NCI-H1436 (cell line): ENCODE measurements around the gene SLC2A13.
"Not testable (repeated sequence)": the region's sequence is repeated elsewhere in the genome, so short reads cannot be mapped to it uniquely, and the experiment has no call there.

Source experiments
- DNase-seq: peaks from one replicate; lab custom pipeline; 2025; lab: John Stamatoyannopoulos, UW

The SLC2A13 gene

DNA sequence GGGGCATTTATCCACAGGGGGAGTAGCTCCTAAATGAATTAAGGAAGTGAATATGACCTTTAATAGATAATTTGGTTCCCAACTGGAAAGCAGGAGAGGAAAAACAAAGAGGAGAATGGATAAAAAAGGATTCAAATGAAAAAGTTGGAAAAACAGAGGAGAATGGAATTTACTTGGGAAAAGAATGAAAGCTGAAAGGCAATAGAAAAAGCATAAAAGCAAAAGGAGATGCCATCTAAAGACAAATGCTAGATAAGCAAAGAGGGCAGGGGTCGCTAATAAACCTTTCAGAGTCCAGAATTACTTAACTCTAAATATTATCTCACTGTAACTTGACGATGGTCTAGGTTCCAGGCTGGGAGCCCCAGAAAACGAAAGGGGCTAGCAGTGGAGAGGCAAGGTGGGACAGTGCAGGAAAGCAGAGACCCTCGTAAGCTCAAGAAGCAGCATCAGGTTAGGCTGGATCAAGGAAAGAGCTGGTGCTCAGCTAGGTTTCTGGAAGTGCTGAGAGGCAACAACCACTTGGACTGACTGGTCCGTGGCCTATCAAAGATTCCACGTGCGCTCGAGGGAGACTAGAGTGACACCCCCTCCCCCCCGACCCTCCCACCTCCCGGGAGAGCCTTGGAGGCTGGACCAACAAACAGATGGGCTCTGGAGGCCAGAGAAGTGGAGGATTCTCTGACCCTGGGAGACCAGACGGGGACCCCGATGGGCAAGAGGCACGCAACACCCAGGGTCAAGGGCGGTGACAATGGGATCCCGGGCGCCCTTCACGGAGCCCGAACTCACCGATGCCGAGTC lies 1.2 kb downstream of the SLC2A13 start:
- no peak for DNase-seq

GRCh38 chr12:40103043-40103442 lies 2.8 kb downstream of the SLC2A13 start:
- DNase-seq: no peak

DNA sequence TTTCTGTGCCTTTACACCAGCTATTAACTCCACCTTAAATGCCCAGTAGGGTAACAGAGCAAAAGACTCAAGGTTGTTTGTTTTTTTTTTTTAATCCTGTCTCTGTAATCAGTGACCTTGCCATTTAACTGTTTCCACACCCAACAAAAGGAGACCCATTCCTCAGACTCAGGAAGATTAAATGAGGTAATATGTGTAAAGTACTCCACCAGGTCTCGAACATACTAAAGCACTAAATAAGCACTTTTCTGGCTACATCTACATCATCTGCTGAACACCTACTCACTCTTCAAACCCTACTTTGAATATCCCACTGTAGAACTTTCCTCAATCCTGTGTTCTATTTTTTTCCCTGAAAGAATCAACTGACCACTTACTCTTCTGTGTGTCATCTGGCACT lies 4.1 kb downstream of the SLC2A13 start:
- no peak for DNase-seq

- DNase-seq: no peak
These were observed 6.4 kb downstream of the SLC2A13 start for GRCh38 chr12:40099423-40099853.

DNA sequence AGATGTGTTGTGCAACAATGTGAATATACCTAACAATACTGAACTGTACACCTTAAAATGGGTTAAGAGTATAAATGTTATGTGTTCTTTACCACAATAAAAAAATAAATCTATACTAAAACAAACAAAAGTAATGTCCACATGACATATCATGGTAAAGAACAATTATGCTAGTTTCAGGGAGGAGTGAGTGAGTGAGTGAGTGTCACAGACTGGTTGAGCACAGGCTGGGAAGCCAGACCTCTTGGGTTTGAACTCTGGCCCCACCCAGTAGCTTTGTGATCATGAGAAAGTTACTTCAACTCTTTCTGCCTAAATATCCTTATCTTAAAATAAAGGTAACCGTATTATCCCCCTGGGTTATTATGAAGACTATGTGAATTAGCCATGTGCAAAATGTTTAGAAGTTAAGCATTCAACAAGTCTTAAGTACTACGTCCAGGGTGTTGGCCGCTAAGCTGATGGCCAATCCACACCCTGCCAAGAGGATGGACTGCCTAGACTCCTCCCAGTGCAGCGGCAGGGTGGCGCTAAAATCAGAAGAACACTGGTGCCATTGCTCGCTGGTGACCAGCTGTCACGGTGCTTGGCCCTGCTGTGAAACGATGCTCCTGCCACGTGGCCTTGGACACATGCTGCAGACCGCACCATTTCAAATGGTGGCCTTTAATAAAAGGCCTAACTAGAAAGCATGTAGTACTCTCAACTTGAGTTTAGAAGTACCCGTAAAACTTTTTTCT lies 7.3 kb downstream of the SLC2A13 start:
- no peak for DNase-seq

DNA sequence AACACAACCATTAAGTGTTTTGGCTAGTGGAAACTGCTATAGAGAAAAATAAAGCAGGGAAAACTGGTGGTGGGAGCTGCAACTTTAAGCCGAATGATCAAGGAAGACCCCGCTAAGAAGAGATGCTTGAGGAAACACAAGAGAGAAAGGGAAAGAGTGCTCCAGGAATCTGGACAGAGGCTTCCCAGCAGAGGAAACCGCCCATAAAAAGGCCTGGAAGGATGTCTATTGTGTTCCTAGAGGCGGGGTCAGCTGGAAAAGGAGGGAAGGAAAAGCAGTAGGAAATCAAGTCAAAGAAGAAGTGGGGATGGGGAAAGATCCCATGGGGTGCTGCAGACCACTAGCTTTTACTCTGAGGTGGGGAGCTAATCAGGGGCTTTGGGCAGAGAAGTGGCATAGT lies 12.4 kb downstream of the SLC2A13 start:
- DNase-seq: no peak

DNA sequence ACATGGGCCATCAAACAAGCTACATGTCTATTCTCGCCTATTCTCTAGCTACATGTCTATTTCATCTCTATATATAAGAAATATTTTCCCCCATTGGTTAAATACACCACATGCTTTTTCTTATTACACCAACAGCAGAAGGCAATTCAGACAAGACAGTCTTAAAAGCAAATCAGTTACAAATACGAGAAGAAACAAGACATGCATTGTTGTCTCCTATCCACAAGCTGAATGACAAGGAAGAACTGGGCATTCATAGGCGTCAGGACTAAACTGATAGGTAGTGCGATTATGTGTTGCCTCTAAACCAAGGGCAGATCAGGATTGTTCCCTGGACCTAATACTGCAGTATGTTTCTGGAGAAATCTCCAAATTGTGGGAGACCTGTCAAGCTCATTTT lies 19.4 kb downstream of the SLC2A13 start:
- DNase-seq: no peak

DNA sequence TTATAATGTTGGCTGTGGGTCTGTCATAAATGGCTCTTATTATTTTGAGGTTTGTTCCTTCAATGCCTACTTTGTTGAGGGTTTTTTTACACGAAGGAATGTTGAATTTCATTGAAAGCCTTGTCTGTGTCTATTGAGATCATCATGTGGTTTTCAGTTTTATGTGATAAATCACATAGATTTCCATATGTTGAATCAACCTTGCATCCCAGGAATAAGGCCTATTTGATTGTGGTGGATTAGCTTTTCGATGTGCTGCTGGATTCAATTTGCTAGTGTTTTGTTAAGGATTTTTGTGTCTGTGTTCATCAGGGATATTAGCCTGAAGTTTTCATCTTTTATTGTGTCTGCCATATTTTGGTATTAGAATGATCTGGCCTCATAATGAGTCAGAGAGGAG lies 27.6 kb downstream of the SLC2A13 start:
- no peak for DNase-seq

- no peak for DNase-seq
These were observed 30.4 kb downstream of the SLC2A13 start for GRCh38 chr12:40075458-40075857.

DNA sequence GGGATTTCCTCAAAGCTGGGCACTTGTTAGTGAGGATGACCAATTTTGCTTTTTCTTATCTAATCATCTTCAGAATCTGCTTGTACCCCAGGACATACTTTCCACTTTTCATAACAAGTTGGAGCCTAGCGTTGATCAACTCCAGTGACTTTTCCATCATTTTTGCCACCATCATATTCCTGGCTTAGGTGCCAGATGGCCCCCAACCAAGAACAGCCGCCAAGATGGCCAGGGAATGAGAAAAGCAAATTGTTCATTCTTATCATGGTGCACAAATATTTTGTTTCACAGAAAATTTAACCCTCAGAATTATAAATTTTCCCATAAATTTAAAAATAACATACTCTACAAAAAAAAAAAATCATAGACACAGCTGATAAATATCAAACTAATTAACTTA lies 37.5 kb downstream of the SLC2A13 start:
- DNase-seq: no peak

DNA sequence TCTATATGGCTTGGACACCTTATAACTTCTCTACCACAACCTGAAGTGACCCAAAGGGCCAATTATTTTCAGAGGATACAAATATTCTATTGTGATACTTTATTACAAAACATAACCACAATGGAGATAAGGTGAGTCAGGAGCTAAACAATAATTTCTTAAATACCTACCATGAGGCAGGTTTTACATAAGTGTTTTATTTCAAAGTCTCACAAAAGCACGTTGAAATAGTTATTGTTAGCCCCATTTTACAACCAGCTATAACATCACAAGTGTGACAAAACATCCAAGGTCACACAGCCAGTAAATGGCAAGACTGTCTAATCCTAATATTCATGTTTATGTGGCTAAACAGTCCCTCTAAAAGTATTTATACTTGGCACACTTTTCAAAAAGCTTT lies 40.2 kb downstream of the SLC2A13 start:
- DNase-seq: no peak

DNA sequence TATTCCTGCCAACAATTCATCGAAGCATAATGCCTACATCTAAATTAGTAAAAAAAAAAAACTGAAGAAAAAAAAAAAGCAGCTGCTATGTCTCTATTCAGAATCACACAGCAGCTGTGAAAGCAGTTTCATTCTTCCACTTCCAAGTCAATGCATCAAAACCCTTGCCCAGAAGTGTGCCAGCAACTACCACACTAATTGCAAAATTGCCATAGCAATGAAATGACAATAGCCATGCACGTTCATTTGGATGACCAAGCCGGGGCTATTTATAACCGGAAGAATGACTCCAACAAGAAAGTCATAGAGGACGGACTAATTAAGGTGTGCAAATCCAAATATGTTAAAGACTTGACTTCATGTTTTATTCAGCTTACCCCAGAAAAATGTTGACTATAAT lies 42.5 kb downstream of the SLC2A13 start:
- no peak for DNase-seq

DNA sequence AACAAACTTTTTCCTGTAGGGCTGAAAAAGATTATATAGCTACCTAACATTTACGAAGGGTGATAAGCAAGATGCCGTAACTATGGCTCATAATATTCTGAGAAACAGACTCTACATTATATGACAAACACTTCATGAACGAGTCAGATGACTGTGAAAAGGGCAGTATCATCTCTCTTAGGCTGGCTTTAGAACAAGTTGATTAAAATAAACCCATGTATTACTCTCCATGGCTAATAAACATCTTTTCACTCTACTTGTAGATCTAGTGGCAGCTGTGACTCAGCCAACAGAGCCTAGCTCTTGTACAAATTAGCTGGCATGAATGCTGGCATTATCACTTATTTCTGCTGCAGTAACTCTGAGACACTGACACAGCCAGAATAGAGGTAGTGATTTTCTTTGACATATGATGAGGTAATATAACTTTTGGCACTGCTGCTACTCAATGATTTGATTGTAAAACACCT lies 47.1 kb downstream of the SLC2A13 start:
- DNase-seq: no peak

- no peak for DNase-seq
These were observed 49.5 kb downstream of the SLC2A13 start for GRCh38 chr12:40056373-40056772.

GRCh38 chr12:40055776-40056175 lies 50.1 kb downstream of the SLC2A13 start:
- DNase-seq: no peak

GRCh38 chr12:40055228-40055579 lies 50.7 kb downstream of the SLC2A13 start:
- DNase-seq: no peak

GRCh38 chr12:40054555-40055227 lies 51.2 kb downstream of the SLC2A13 start:
- DNase-seq: no peak

DNA sequence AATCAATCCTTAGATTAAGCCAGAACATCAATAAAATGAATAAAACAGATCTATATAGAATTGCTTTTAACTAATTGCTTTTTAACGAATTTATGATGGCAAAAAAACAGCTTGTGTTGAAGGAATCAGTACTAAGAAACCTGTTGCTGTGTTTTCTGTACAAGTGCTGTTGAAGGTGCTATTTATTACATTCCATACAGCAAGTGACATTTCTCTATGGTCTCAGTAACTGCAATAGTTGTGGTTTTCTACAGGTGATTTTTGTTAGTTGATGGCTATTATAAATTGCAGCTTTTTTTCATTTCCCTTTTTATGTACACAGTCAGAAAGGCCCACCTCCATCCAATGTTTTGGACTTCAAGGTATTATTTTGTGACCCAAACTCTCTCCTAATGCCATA lies 56.6 kb downstream of the SLC2A13 start:
- no peak for DNase-seq

DNA sequence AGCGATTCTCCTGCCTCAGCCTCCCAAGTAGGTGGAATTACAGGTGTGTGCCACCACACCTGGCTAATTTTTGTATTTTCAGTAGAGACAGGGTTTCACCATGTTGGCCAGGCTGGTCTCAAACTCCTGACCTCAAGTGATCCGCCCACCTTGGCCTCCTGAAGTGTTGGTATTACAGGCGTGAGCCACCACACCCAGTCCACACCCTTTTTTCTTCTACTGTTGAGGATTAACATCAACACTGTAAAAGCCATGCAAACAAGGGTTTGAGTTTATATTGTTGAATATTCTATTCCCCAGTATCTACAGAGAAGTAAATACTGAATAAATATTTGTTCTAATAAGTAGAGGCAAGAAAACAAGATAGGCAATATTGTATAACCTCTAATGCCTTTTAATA lies 58.9 kb downstream of the SLC2A13 start:
- DNase-seq: not testable (repeated sequence)

DNA sequence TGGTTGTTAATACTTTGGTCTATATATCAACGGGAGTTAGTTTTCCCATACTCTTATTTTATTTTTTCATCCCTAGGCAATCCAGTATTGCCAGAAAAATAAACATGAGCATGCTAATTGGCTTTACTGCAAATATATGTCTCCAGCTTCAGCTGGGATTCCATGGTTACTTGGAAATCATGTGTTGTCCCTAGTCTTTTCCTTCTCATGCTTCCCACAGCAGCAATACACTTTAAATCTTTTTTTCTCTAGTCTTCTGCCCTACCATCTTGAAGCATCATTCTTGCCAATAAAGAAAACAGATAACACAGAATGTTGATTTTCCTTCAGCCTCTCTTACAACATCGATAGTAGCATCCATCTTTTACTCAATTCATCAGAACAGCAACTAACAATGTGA lies 60.2 kb downstream of the SLC2A13 start:
- DNase-seq: no peak

GRCh38 chr12:40044396-40044795 lies 61.5 kb downstream of the SLC2A13 start:
- no peak for DNase-seq

DNA sequence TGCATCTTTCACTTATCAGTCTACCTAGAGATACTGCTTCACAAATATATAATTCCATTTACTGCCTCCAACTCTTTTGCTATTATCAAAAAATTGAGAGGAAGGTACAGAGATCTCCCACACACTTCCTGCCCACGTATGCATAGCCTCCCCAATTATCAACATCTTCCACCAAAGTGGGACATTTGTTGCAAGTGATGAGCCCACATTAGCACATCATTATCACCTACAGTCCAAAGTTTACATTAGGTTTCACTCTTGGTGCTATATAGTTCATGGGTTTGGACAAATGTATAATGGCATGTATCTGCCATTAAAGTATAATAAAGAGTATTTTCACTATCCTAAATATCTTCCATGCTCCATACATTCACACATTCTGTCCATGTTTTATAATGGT lies 66.3 kb downstream of the SLC2A13 start:
- no peak for DNase-seq

DNA sequence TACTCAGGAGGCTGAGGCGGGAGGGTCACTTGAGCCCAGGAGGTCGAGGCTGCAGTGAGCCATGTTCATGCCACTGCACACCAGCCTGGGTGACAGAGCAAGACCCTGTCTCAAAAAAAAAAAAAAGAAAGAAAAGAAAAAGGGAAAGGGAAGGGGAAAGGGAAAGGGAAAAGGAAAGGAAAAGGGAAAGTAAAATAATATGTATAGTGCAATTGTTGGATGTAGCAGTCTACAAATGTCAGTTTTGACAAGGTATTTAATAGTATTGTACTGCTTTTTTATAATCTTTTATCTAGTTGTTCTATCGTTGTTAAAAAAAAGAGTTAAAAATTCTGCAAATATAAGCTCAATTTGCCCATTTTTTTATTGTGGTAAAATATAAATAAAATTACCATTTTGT lies 67.3 kb downstream of the SLC2A13 start:
- no peak for DNase-seq
